GM18873 (cell line): ENCODE data around the gene PERM1.
"Not testable (repeated sequence)": the region's sequence is repeated elsewhere in the genome, so short reads cannot be mapped to it uniquely, and the experiment has no call there.

Experiments
- ATAC-seq: cut with Tn5 transposase; IDR thresholded peaks from one replicate; pipeline ENCODE4 v1.9.1; 2021; ENCODE audit warnings: mild to moderate bottlenecking, moderate library complexity, moderate number of reproducible peaks; ENCODE audit not compliant: unreplicated experiment, low FRiP score

PERM1 gene

GRCh38 chr1:981955-982558 lies at the start of gene PERM1:
PERM1 (minus strand) TSS chr1:982093; CDS start chr1:981029, 1,064 bp downstream.
- ATAC-seq = no peak

- not testable (repeated sequence) for ATAC-seq
These were observed 49.2 kb upstream of the PERM1 start for GRCh38 chr1:1030867-1031658.

- no peak for ATAC-seq
These were observed 45.9 kb upstream of the PERM1 start for GRCh38 chr1:1027791-1028190.

- no peak for ATAC-seq
These were observed 44.9 kb upstream of the PERM1 start for GRCh38 chr1:1026599-1027413.

GRCh38 chr1:1025730-1026129 lies 43.8 kb upstream of the PERM1 start:
- ATAC-seq = no peak

- no peak for ATAC-seq
These were observed 43.1 kb upstream of the PERM1 start for GRCh38 chr1:1024771-1025699.

GRCh38 chr1:1024149-1024770 lies 42.4 kb upstream of the PERM1 start:
- no peak for ATAC-seq

GRCh38 chr1:1023700-1024099 lies 41.8 kb upstream of the PERM1 start:
- no peak for ATAC-seq

- ATAC-seq = no peak
These were observed 40.6 kb upstream of the PERM1 start for GRCh38 chr1:1022302-1023009.

- no peak for ATAC-seq
These were observed 40.0 kb upstream of the PERM1 start for GRCh38 chr1:1021920-1022259.

- no peak for ATAC-seq
These were observed 39.4 kb upstream of the PERM1 start for GRCh38 chr1:1021010-1021919.

- no peak for ATAC-seq
These were observed 38.6 kb upstream of the PERM1 start for GRCh38 chr1:1020415-1021009.

GRCh38 chr1:1020000-1020404 lies 38.1 kb upstream of the PERM1 start, which contains the start of gene AGRN:
AGRN (plus strand) TSS chr1:1020120; CDS start chr1:1020173, 53 bp downstream.
- ATAC-seq = no peak

- ATAC-seq = peak; percentile 52
These were observed 37.5 kb upstream of the PERM1 start for GRCh38 chr1:1019122-1019999.

GRCh38 chr1:1018321-1018685 lies 36.4 kb upstream of the PERM1 start:
- not testable (repeated sequence) for ATAC-seq

- ATAC-seq = not testable (repeated sequence)
These were observed 35.8 kb upstream of the PERM1 start for GRCh38 chr1:1017397-1018320.
